Activated B cell treated with CpG ODN at 0.5 μM for 24 hours (primary cell): ENCODE measurements around the gene ADAM33. TPM values are rescaled to one million over a fixed set of nuclear protein-coding genes. Genes with fewer than 3 reads are reported as not detected.

Experiments
- ATAC-seq: fragments of 200-7000 bp; cut with Tn5 transposase; one replicate; pipeline ENCODE4 v1.10.0; 2021; ENCODE audit warnings: low read depth, mild to moderate bottlenecking, moderate library complexity
- CTCF ChIA-PET: fragments of 350-600 bp; sonication (Branson Sonifier 250); formaldehyde crosslinking; loops from one replicate; lab custom pipeline; 2021; ENCODE audit warnings: antibody characterized with exemption; lab: Charles Lee
- POLR2A ChIA-PET: fragments of 350-600 bp; sonication (Branson Sonifier 250); formaldehyde crosslinking; loops from one replicate; lab custom pipeline; 2021; ENCODE audit warnings: antibody characterized with exemption; lab: Charles Lee
- DNase-seq: peaks from one replicate; pipeline ENCODE4 v3.0.0; 2022
- H3K27ac Mint-ChIP-seq: one replicate; pipeline ENCODE4 v1.8.0; 2020; ENCODE audit warnings: mixed read lengths
- H3K27me3 Mint-ChIP-seq: one replicate; pipeline ENCODE4 v1.8.0; 2021; ENCODE audit warnings: mixed read lengths
- H3K36me3 Mint-ChIP-seq: one replicate; pipeline ENCODE4 v1.8.0; 2021; ENCODE audit warnings: low read depth, mixed read lengths
- H3K4me1 Mint-ChIP-seq: one replicate; pipeline ENCODE4 v1.8.0; 2021; ENCODE audit warnings: mixed read lengths
- H3K4me3 Mint-ChIP-seq: one replicate; pipeline ENCODE4 v1.8.0; 2020; ENCODE audit warnings: mild to moderate bottlenecking, mixed read lengths
- H3K9me3 Mint-ChIP-seq: one replicate; pipeline ENCODE4 v1.8.0; 2020; ENCODE audit warnings: mixed read lengths
- CTCF ChIP-seq: fragments of 200-600 bp; IDR thresholded peaks from one replicate; pipeline ENCODE4 v1.8.0; 2022; ENCODE audit warnings: antibody characterized with exemption, mild to moderate bottlenecking
- intact Hi-C: fragments of 100-400 bp; cut with micrococcal nuclease; formaldehyde crosslinking; loops from one replicate; pipeline ENCODE4 v1.15.1; 2024
- total RNA-seq: library from RNA; stranded (reverse); gene quantifications from 2 replicates; pipeline ENCODE4 v1.2.3, GENCODE V29; 2022

The ADAM33 gene
- total RNA-seq, 1 donor from 2014 or later = not detected

- Mint-ChIP-seq H3K27ac (no peak overlapping the region), H3K9me3 (no peaks in the 10 kb centered on the region), H3K4me1 (peaks cover 16% of the 10 kb centered on the region), H3K27me3 (peaks cover 38% of the 10 kb centered on the region), H3K36me3 (no peaks in the 10 kb centered on the region), H3K4me3 (no peak overlapping the region)
- ChIA-PET POLR2A (no interaction called here), CTCF (no interaction called here)
- TF ChIP-seq CTCF = no peak
- intact Hi-C loops = no loop called here
- DNase-seq = no peak
- no peak for ATAC-seq
Measured at GRCh38 chr20:3661060-3661813, 20.6 kb downstream of the ADAM33 start.

GRCh38 chr20:3660262-3661059, 21.3 kb downstream of the ADAM33 start:
- DNase-seq (no peak), ATAC-seq (no peak)
- TF ChIP-seq CTCF = no peak
- H3K4me1 Mint-ChIP-seq = peaks cover 16% of the 10 kb centered on the region
- H3K27ac Mint-ChIP-seq = no peak overlapping the region
- intact Hi-C loops = no loop called here
- H3K4me3 Mint-ChIP-seq = no peak overlapping the region
- H3K27me3 Mint-ChIP-seq = peaks cover 38% of the 10 kb centered on the region
- no peaks in the 10 kb centered on the region for H3K36me3 Mint-ChIP-seq
- CTCF ChIA-PET = no interaction called here
- POLR2A ChIA-PET = no interaction called here
- H3K9me3 Mint-ChIP-seq = peaks cover 1% of the 10 kb centered on the region

GRCh38 chr20:3659492-3660261, 22.1 kb downstream of the ADAM33 start:
- Mint-ChIP-seq H3K9me3 (peaks cover 2% of the 10 kb centered on the region), H3K4me1 (peaks cover 12% of the 10 kb centered on the region), H3K27me3 (peaks cover 36% of the 10 kb centered on the region), H3K4me3 (no peak overlapping the region), H3K36me3 (no peaks in the 10 kb centered on the region), H3K27ac (no peak overlapping the region)
- intact Hi-C loops = no loop called here
- ChIA-PET CTCF (no interaction called here), POLR2A (no interaction called here)
- TF ChIP-seq CTCF = no peak
- ATAC-seq (no peak), DNase-seq (no peak)

GRCh38 chr20:3658716-3659491, 22.9 kb downstream of the ADAM33 start:
- H3K27ac Mint-ChIP-seq = no peak overlapping the region
- CTCF ChIA-PET = interaction anchor here (1.0 kb wide), 1 partner anchor 18 kb away, joined by 4 read pairs; no protein-coding TSS in a partner anchor
- peaks cover 33% of the 10 kb centered on the region for H3K27me3 Mint-ChIP-seq
- peaks cover 2% of the 10 kb centered on the region for H3K9me3 Mint-ChIP-seq
- no peak overlapping the region for H3K4me3 Mint-ChIP-seq
- POLR2A ChIA-PET = interaction anchor here (0.6 kb wide), 1 partner anchor 221 kb away, joined by 3 read pairs; no protein-coding TSS in a partner anchor
- DNase-seq (no peak), ATAC-seq (peak; percentile 81)
- no peaks in the 10 kb centered on the region for H3K36me3 Mint-ChIP-seq
- intact Hi-C loops = no loop called here
- TF ChIP-seq CTCF = no peak
- peaks cover 12% of the 10 kb centered on the region for H3K4me1 Mint-ChIP-seq
